22Rv1 (cell line): Measurements from ENCODE around the gene FOXP1.

ENCODE experiments used
- CTCF ChIP-seq: fragments of 450-650 bp; IDR thresholded peaks from 2 replicates; pipeline ENCODE4 v1.5.1; 2017; ENCODE audit warnings: mild to moderate bottlenecking
- ZFX ChIP-seq: fragments of 450-650 bp; IDR thresholded peaks from 2 replicates; pipeline ENCODE4 v1.6.1; 2017; ENCODE audit warnings: antibody characterized with exemption, borderline replicate concordance

GRCh38 chr3:71376503-71376902 is 207.0 kb downstream of the FOXP1 start:
- no peak for TF ChIP-seq CTCF
- no peak for TF ChIP-seq ZFX
